Cortex of kidney (tissue), 1 donor: Measurements from ENCODE around the gene JAG2.

Experiments
- DNase-seq: peaks from one replicate; lab custom pipeline; 2025; lab: John Stamatoyannopoulos, UW

Gene JAG2

GRCh38 chr14:105139831-105140239 lies 28.7 kb downstream of the JAG2 start:
- DNase-seq, result no peak

DNA sequence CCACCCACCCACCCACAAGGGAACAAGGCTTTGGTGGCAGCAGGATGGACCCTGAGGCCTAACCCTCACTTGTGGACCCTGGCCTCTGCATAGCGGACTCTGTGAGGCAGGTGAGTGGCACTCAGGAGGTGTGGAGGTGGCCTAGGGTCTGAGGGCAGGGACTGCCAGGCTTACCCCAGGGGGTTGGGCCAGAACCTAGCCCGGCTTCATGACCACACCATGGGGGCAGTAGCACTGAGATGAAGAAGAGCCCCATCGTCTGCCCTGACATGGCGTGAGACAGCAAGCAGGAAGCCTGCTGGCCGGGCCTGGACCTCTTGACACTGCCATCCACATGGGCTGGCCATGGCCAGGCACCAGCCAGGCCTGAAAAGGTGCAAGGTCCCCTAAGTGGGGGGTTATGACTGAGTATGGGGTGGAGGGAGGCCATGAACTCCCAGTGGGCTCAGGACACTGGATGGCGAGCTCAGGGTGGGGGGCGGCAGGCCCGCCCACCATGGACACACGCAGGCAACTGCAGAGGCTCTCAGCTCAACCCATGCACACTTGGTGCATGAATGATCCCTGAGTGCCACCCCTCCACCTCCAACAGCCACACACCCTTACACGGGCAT lies 29.3 kb downstream of the JAG2 start:
- DNase-seq, result no peak

DNA sequence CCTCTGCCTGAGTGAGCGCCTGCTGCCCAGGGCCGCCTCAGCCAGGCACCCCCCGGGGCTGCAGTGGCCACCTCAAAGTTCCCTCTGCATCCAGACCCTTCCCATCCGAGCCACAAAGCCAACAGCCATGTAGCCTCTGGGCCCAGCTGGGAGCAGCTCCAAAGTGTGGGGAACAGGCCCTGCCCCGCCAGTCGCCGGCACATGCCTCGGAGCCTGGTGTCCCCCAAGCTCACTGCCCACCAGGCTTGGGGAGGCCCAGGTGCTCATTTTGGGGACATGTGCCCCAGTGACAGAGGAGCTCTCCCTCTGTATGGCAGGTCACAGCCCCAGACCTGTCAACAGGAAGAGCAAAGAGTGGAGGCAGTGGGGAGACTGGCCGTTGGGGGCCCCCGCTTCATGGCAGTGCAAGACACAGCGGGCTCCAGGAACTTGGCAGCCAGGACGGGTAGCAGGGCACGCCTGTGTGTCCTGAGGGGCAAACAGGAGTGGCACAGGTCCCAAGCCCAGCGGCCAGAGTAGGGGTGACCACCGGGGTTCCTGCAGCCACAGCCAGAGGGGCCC lies 29.9 kb downstream of the JAG2 start:
- no peak for DNase-seq

DNA sequence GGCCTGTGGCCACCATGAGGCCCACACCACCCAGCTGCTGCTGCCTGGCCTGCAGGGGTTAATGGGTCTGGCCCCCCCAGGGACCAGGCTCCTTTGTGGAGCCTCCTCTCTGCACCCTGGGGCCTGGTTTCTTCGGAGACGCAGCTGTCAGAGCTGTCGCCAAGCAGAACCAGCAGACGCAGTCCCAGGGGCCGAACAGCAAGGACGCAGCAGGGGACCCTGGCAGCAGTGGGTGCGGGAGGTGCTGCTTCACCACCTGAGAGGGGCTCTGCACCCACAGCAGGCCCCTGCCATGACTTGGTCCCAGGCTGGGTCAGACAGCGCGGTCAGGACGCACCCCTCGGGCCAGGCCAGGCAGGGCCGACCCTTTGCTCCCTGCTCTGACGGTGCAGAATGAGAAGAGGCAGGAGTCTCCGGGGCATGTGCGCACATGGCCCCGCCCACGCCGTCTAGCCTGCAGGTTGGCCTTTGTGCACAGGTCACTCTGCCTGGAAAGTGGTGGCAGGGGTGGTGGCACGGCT lies 30.5 kb downstream of the JAG2 start:
- DNase-seq, result no peak

DNA sequence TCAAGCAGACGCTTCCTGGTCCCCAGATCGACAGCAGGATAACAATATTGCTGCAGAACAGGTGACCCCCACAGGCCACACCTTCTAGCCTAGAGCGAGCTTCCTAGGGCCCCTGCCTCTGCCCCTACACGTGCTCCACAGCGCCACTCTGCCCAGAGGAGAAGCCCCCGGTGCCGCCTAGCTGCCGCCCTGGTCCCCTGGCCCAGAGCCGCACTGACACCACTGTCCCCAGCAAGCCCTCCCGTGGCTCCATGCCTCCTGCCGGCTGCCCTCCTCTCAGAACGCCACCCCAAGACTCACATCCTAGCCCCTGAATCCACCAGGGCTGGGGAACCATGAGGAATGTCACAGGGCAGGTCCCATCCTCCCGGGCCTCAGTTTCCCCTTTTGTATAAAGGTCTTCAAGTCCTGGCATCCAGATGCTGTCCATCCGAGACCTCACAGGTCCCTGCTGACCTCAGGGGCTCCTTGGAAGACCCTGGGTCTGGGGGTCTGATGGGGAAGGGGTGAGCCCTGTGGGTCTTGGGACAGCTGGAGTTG lies 31.0 kb downstream of the JAG2 start:
- no peak for DNase-seq

GRCh38 chr14:105136401-105137322 lies 31.9 kb downstream of the JAG2 start:
- DNase-seq, result no peak

GRCh38 chr14:105135700-105136395 lies 32.7 kb downstream of the JAG2 start:
- no peak for DNase-seq

DNA sequence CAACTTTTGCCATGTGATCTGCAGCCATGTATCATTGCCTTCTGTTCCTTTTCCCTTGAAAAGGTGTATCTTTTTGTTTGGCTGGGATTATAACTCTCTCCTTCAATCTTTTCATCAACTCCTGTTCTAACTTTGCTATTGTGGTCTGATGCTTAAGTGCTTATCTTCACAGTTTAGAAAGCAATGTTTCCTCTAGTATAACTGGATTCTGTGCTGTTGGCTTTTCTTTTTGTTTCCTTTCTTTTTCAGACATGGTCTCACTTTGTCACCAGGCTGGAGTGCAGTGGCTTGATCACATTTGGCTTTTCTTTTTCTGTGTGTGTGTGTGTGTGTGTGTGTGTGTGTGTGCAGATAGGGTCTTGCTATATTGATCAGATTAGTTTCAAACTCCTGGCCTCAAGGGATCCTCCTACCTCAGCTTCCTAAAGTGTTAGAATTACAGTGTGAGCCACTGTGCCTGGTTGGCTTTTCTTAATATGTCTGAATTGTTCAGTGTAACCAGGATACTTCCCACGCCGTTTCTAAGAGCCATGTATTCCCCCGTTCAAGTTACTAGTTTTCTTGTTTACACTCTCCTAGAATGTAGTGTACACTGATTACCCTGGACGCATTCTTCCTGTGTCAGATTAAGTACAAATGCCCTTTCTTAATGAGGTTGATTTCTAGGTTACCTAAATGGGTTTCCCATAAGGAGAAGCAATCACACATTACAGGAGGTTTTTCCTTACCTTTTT lies 35.5 kb downstream of the JAG2 start:
- DNase-seq, result no peak

GRCh38 chr14:105131241-105131640 lies 37.3 kb downstream of the JAG2 start:
- no peak for DNase-seq

DNA sequence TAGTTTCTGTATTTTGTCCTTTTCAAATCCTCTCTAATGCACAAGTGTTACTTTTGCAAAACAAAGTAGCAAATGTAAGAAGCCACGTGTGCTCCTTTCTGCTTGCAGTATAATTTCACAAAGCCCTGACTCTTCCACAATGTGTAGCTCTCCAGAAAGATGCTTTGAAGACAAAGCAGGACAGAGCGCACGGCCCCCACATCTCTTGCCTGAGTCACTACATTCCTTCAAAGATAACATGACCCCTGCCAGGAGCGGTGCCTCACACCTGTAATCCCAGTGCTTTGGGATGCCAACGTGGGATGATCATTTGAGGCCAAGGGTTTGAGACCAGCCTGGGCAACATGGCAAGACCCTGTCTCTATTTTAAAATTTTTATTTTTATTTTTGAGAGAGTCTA lies 40.5 kb downstream of the JAG2 start:
- DNase-seq, result no peak

DNA sequence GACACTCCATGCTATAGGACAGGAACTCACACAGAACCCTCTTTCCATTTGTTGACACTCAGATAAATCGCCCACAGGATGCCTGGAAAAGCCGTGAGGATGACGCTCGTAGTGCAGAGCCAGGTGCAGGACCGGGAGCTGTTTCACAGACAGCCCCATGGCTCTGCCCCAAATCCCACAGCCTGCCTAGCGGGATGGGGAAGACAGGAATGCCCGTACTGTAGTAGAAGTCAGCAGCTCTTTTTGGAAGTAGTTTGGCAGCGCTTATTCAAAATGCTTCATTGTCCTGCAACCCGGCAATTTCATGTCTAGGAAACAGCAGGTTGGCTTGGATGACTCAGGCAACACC lies 41.6 kb downstream of the JAG2 start:
- no peak for DNase-seq

GRCh38 chr14:105126126-105126980 lies 42.2 kb downstream of the JAG2 start:
- no peak for DNase-seq

DNA sequence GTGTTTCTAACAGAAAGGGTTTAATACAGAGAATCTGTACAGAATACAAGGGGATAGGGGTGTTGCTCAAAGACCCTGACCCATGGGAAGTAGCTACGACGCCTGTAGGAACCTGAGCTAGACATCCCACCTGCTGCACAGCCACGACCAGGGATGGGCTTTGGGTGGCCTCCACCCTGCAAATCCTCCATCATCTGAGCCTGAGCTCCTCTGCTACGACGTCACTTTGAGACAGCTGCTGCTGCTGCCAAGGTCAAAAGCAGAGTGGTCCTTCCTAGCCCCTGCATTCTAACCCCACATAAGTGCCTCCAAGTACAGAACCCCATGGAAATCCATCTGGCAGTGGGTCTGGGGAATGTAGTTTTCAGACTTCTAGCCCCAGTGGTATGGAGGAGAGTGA lies 43.8 kb downstream of the JAG2 start:
- no peak for DNase-seq

DNA sequence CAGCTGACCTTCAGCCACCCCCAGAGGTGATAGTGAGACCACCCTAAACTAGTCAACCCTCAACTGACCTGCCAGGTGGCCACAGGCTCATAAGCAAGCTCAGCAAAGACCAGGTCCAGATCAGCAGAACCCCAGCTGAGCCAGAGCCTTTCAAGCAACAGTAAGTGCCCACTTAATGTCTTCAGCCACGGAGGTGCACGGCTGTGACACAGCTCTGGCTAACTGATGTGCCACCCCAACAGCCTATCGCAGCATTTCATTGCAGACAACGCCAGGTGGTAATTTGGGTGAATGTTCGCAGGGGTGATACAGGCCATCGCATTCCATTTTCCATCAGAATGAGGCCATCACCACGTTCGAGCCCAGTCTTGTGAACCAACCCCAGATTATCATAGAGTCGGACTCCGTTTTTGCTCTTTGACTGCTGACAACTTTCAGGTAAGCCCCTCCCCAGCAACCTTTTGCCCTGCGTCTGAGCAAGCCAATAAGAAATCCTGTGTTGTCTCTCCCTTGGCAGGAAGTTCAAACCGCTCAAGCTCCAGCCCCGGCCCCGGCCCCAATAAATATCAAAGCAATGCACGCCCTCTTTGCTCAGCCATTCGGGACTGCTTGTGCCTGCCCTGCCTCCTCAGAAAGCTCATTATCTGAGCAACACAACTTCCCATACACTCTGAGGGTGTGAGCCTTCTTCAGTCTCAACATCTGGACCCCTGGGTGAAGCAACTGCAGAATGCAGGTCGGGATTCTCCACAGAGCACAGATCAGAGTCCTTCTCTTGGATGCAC lies 44.4 kb downstream of the JAG2 start:
- DNase-seq, result no peak

DNA sequence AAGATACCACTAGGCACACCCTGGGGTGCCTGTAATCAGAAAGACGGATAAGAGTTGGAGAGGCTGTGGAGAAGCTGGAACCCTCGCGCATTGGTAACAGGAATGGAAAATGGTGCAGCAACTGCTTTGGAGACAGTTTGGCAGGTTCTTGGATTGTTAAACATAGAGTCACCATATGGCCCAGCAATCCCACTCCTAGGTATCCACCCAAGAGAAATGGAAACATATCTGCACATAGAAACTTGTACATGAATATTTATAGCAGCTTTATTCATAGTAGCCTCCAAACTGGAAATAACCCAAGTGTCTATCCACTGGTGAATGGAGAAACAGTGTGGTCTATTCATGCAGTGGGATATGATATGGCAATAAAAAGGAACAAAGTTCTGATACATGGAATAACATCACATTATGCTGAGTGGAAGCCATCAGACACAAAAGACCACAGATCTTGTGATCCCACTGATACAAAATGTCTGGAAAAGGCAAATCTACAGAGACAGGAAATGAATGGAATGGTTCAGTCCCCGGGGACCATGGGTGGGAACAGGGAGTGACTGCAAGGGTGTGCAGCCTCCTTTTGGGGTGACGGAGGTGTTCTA lies 45.4 kb downstream of the JAG2 start:
- no peak for DNase-seq

- DNase-seq, result no peak
Observed at GRCh38 chr14:105120056-105120455, 48.5 kb downstream of the JAG2 start.

- no peak for DNase-seq
Observed at GRCh38 chr14:105119408-105120025, 49.1 kb downstream of the JAG2 start.

DNA sequence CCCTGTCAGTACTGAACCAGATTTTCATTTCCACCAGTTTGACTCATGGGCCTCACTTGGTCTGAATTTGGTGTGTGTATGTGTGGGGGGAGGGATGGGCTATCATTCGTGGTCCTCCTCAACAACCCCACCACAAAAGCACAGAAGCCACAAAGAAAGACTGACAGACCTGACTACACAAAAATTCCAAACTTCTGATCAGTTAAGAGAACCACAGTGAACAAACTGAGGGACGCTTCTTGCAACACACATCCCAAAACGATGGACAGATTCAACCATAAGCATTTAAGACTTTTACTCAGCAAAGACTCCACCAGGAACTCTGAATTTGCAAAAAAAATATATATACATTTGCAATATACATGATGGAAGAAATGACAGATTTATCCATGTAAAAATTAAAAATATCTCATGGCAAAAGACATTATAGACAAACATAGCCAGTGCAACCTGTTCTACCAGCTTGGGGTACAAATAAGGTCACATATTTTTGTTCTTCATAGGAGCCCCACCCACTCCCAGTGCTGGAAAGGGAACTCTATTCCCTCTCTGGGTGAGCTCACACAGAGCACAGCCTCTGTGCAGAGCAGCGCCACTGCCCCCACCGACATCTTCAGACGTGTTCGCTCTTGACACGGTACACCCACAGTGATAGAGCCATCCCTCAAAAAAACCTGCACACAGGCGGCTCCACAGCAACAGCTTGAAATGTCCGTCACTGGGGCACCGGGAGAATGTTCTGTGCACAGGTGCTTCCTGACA lies 49.7 kb downstream of the JAG2 start:
- DNase-seq, result no peak
